ENCODE measurements around the gene RYR2. TPM values are rescaled to one million over a fixed set of nuclear protein-coding genes. Genes with fewer than 3 reads are reported as not detected.

The RYR2 gene
- total and polyA plus RNA-seq, 9 of the 15 experiments (the other 6 are each of a cell fraction or from before 2014, with no cell fraction given) = 0.03 to 0.42 (median 0.14) TPM

DNA sequence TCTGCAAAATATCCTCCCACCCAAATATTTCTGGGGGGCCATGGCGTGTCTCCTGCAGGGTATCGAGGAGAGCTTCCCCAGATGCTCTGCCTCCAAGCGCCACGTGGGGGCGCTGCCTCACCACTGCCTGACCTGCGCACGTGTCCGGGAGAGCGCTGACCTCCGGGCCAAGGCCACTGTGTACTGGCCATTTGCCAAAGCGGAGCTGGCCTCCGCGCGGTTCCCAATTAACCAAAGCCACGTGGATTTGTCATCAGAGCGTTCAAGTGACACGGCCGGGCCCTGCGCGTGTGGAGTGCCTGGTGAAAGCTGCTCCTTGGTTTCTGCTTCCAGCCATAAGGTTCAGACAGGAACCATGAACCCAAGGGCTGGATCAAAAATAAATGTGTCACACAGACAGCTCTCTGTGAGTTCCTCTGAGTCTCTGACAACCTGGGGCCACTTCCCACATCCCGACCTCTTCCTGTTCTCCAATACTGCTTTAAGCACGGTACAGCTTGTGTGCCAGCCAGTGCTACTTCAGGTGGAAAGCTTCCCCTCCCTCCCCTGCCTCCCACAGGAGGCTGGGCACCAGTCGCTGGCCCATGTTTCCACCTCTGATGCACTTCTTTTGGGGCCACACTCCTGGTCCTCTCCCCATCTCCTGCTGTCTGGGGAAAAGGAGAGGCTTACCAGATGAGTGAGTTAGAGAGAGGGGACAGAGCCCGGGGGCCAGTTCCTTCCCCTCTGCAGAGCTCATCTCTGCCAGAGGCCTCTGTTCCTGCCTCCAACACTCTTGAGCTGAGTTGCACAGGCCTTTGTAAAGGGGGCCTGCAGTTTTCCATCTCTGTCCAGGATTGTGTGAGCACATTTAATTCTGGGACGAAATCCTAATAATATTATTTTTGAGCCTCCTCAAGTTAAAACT, 822.6 kb downstream of the RYR2 start (continued):
- TF ChIP-seq, protein P1, sequence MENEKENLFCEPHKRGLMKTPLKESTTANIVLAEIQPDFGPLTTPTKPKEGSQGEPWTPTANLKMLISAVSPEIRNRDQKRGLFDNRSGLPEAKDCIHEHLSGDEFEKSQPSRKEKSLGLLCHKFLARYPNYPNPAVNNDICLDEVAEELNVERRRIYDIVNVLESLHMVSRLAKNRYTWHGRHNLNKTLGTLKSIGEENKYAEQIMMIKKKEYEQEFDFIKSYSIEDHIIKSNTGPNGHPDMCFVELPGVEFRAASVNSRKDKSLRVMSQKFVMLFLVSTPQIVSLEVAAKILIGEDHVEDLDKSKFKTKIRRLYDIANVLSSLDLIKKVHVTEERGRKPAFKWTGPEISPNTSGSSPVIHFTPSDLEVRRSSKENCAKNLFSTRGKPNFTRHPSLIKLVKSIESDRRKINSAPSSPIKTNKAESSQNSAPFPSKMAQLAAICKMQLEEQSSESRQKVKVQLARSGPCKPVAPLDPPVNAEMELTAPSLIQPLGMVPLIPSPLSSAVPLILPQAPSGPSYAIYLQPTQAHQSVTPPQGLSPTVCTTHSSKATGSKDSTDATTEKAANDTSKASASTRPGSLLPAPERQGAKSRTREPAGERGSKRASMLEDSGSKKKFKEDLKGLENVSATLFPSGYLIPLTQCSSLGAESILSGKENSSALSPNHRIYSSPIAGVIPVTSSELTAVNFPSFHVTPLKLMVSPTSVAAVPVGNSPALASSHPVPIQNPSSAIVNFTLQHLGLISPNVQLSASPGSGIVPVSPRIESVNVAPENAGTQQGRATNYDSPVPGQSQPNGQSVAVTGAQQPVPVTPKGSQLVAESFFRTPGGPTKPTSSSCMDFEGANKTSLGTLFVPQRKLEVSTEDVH (IDR thresholded peaks at IDR 0.05; ENCODE audit: low read depth, partially characterized antibody) = no peak
- TF ChIP-seq, protein P2, sequence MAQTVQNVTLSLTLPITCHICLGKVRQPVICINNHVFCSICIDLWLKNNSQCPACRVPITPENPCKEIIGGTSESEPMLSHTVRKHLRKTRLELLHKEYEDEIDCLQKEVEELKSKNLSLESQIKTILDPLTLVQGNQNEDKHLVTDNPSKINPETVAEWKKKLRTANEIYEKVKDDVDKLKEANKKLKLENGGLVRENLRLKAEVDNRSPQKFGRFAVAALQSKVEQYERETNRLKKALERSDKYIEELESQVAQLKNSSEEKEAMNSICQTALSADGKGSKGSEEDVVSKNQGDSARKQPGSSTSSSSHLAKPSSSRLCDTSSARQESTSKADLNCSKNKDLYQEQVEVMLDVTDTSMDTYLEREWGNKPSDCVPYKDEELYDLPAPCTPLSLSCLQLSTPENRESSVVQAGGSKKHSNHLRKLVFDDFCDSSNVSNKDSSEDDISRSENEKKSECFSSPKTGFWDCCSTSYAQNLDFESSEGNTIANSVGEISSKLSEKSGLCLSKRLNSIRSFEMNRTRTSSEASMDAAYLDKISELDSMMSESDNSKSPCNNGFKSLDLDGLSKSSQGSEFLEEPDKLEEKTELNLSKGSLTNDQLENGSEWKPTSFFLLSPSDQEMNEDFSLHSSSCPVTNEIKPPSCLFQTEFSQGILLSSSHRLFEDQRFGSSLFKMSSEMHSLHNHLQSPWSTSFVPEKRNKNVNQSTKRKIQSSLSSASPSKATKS (CRISPR knock-in tag; IDR thresholded peaks at IDR 0.05) = no peak
- TF ChIP-seq LEF1 (IDR thresholded peaks at IDR 0.05) = no peak
- TF ChIP-seq, protein P3, sequence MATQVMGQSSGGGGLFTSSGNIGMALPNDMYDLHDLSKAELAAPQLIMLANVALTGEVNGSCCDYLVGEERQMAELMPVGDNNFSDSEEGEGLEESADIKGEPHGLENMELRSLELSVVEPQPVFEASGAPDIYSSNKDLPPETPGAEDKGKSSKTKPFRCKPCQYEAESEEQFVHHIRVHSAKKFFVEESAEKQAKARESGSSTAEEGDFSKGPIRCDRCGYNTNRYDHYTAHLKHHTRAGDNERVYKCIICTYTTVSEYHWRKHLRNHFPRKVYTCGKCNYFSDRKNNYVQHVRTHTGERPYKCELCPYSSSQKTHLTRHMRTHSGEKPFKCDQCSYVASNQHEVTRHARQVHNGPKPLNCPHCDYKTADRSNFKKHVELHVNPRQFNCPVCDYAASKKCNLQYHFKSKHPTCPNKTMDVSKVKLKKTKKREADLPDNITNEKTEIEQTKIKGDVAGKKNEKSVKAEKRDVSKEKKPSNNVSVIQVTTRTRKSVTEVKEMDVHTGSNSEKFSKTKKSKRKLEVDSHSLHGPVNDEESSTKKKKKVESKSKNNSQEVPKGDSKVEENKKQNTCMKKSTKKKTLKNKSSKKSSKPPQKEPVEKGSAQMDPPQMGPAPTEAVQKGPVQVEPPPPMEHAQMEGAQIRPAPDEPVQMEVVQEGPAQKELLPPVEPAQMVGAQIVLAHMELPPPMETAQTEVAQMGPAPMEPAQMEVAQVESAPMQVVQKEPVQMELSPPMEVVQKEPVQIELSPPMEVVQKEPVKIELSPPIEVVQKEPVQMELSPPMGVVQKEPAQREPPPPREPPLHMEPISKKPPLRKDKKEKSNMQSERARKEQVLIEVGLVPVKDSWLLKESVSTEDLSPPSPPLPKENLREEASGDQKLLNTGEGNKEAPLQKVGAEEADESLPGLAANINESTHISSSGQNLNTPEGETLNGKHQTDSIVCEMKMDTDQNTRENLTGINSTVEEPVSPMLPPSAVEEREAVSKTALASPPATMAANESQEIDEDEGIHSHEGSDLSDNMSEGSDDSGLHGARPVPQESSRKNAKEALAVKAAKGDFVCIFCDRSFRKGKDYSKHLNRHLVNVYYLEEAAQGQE (IDR thresholded peaks at IDR 0.05; ENCODE audit: borderline replicate concordance) = peak; percentile 54; the same call in 1 of the 2 replicates
- TF ChIP-seq, protein P3 (CRISPR knock-in tag; IDR thresholded peaks at IDR 0.05; ENCODE audit: low read depth) = no peak
